Glutamatergic neuron (in vitro differentiated cells): ENCODE results near the gene ARL6IP4. TPM values are rescaled to one million over a fixed set of nuclear protein-coding genes. Genes with fewer than 3 reads are reported as not detected.

Source experiments
- DNase-seq: peaks from one replicate; pipeline ENCODE4 v3.0.0; 2022
- H3K27ac Mint-ChIP-seq: one replicate; pipeline ENCODE4 v1.8.0; 2020; ENCODE audit warnings: mild to moderate bottlenecking, mixed read lengths, inconsistent platforms; ENCODE audit not compliant: unreplicated experiment
- H3K27me3 Mint-ChIP-seq: one replicate; pipeline ENCODE4 v1.8.0; 2020; ENCODE audit warnings: mild to moderate bottlenecking, moderate library complexity, mixed read lengths, inconsistent platforms; ENCODE audit not compliant: unreplicated experiment
- H3K36me3 Mint-ChIP-seq: one replicate; pipeline ENCODE4 v1.8.0; 2020; ENCODE audit warnings: mild to moderate bottlenecking, mixed read lengths, inconsistent platforms; ENCODE audit not compliant: unreplicated experiment
- H3K4me1 Mint-ChIP-seq: one replicate; pipeline ENCODE4 v1.8.0; 2020; ENCODE audit warnings: mild to moderate bottlenecking, low read depth, mixed read lengths, inconsistent platforms; ENCODE audit not compliant: unreplicated experiment
- H3K4me3 Mint-ChIP-seq: one replicate; pipeline ENCODE4 v1.8.0; 2020; ENCODE audit warnings: mild to moderate bottlenecking, mixed read lengths, inconsistent platforms; ENCODE audit not compliant: unreplicated experiment
- H3K9me3 Mint-ChIP-seq: one replicate; pipeline ENCODE4 v1.8.0; 2020; ENCODE audit warnings: mild to moderate bottlenecking, moderate library complexity, mixed read lengths, inconsistent platforms; ENCODE audit not compliant: unreplicated experiment
- total RNA-seq: library from RNA; stranded (reverse); fragmentation: NEBNext Ultra II Directional; extraction: Animal tissue kit (Norgen Biotek cat#: 25700); gene quantifications from one replicate; pipeline ENCODE4 v1.2.1, GENCODE V29; 2021; ENCODE audit not compliant: unreplicated experiment
- TF ChIP-seq, protein P1 (sequence below): fragments of 200-600 bp; sonication (generic); IDR thresholded peaks from one replicate; pipeline ENCODE4 v1.5.0; 2021; ENCODE audit not compliant: partially characterized antibody, unreplicated experiment

Gene ARL6IP4
- total RNA-seq, 1 donor from 2014 or later = 122 TPM

DNA sequence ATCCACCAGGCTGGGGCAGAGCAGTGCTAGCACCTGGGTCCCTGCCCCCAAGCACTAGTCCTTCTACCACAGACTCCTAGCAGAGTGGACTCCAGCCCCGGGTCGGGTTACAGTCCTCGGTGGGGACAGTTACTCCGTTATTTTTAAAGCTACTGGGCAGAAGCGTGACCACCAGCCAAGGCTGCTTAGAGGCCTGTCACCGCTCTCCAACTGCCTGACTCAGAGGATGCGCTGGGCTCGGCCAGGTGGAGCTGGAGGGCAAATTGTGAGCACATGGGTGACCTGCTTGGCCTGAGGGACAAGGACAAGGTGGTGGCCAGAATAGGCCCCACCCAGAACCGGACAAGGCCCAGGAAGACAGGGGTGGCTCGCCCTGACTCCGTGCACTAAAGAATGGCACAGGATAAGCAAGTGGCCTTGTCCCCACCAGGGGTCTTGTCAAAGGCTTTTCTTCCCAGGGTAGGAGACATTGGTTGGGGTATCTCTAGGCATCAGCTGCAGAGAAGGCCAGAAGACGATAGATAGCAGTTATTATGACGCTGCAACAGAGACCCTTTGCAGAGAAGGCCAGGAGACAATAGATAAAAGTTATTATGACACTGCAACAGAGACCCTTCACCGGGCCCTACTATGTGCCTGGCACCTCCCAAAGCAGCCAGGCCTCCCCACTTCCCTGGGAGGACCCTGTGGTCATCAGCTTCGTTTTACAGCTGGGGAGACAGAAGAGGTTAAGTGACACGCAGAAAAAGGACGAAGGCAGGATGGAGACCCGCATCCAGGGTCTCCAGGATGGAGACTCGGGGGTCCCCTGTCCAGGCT, 15.8 kb upstream of the ARL6IP4 start:
- DNase-seq = no peak
- no peak overlapping the region for H3K27ac Mint-ChIP-seq
- TF ChIP-seq, protein P1, sequence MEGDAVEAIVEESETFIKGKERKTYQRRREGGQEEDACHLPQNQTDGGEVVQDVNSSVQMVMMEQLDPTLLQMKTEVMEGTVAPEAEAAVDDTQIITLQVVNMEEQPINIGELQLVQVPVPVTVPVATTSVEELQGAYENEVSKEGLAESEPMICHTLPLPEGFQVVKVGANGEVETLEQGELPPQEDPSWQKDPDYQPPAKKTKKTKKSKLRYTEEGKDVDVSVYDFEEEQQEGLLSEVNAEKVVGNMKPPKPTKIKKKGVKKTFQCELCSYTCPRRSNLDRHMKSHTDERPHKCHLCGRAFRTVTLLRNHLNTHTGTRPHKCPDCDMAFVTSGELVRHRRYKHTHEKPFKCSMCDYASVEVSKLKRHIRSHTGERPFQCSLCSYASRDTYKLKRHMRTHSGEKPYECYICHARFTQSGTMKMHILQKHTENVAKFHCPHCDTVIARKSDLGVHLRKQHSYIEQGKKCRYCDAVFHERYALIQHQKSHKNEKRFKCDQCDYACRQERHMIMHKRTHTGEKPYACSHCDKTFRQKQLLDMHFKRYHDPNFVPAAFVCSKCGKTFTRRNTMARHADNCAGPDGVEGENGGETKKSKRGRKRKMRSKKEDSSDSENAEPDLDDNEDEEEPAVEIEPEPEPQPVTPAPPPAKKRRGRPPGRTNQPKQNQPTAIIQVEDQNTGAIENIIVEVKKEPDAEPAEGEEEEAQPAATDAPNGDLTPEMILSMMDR = no peak
- H3K4me1 Mint-ChIP-seq = peaks cover 4% of the 10 kb centered on the region
- peaks cover 8% of the 10 kb centered on the region for H3K27me3 Mint-ChIP-seq
- H3K36me3 Mint-ChIP-seq = no peaks in the 10 kb centered on the region
- H3K4me3 Mint-ChIP-seq = peak overlapping the region; percentile 62
- H3K9me3 Mint-ChIP-seq = no peaks in the 10 kb centered on the region

- DNase-seq = no peak
- peak overlapping the region; percentile 68 for H3K4me3 Mint-ChIP-seq
- no peaks in the 10 kb centered on the region for H3K36me3 Mint-ChIP-seq
- TF ChIP-seq, protein P1 = no peak
- peaks cover 4% of the 10 kb centered on the region for H3K4me1 Mint-ChIP-seq
- peaks cover 8% of the 10 kb centered on the region for H3K27me3 Mint-ChIP-seq
- no peaks in the 10 kb centered on the region for H3K9me3 Mint-ChIP-seq
- H3K27ac Mint-ChIP-seq = no peak overlapping the region
Measured at GRCh38 chr12:122965321-122965751, 15.1 kb upstream of the ARL6IP4 start.

GRCh38 chr12:122965851-122966742, 14.4 kb upstream of the ARL6IP4 start, which contains the start of gene ABCB9:
Gene ABCB9 (minus strand): TSS chr12:122966463. CDS start chr12:122960235, 6,228 bp downstream.
- H3K27me3 Mint-ChIP-seq = peaks cover 8% of the 10 kb centered on the region
- H3K27ac Mint-ChIP-seq = no peak within 1 kb of the TSS
- H3K4me3 Mint-ChIP-seq = peak within 1 kb of the TSS; percentile 68
- TF ChIP-seq, protein P1 = no peak
- H3K9me3 Mint-ChIP-seq = no peaks in the 10 kb centered on the region
- H3K36me3 Mint-ChIP-seq = no peaks in the 10 kb centered on the region
- DNase-seq = peak; percentile 95
- peaks cover 4% of the 10 kb centered on the region for H3K4me1 Mint-ChIP-seq

DNA sequence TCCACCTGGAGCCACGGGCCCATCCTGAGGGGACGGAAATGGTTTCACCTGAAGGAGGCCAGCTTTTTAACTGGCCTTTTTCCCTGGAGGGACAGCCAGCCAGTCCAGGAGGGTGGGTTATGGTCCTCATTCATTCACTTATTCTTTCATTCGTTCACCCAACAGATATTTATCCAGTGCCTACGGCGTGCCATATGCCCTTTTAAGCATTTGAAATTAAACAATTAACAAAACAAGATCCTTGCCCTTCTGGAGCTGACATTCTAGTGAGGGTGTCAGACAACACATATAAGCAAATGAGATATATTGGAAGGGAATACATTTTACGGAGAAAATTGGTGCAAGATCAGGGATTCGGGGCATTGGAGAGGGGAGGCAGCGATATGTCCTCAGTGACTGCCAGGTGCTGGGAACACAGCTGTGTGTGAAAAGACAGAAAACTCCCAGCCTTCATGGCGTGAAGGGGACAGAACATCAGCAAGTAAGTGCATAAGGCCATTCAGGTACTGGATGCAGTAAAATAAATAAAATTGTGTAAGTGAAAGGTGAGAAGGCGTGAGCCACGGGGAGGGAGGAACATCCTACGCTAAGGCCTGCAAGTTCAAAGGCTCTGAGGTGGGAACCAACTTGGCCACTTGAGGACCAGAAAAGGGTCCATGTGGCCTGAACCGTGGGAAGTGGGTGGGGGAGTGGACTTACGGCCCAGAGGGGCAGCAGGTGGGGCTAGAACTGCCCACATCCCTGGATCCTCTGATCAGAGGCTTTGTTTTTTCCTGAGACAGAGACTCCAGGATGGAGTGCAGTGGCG, 13.5 kb upstream of the ARL6IP4 start:
- Mint-ChIP-seq H3K27me3 (peaks cover 8% of the 10 kb centered on the region), H3K4me1 (peaks cover 4% of the 10 kb centered on the region), H3K4me3 (peak overlapping the region; percentile 60), H3K36me3 (no peaks in the 10 kb centered on the region), H3K9me3 (no peaks in the 10 kb centered on the region), H3K27ac (no peak overlapping the region)
- no peak for DNase-seq
- TF ChIP-seq, protein P1 = no peak
